Activated CD4-positive, CD25-positive, alpha-beta regulatory T cell treated with anti-CD3 and anti-CD28 coated beads, Interleukin-2, amount 50 U/mL, for 16 hours (primary cell): Measurements from ENCODE around the gene MAP3K5.

Experiments used
- DNase-seq: peaks from one replicate; pipeline ENCODE4 v3.0.0-alpha.2; 2020; ENCODE audit warnings: low read depth, low spot score

Gene MAP3K5

DNA sequence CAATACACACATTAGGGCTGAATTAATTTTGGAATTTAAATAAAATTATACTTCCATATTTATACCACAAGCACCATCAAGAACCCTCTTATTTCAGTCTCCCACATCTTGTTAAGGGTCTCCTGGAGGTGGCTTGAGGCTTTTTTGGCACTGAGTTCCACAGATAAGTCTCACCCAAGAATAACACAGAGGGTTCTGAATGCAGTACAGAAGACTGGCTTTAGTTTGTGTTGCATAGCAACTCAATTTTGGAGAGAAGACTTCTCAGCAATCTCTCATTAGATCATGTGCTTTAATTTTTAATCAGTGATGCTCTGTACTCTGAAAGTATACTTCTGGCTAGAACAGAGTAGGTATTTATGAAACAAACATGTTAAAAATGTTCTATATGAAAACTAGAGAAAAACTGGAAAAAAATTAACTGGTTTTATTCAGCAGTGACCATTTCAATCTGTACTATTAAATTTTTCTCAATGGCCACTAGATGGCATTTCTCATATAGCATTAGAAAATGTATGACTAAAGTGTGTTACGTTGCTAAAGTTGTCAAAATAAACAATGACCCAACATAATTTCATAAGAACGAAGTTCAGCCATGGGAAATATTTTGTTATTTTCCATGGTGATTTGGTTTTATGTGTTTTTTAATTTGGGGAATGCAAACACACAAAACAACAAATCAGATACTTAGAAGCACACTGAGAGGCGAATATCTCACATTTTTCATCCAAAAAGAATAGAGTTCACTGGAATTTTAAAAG, 209.4 kb downstream of the MAP3K5 start:
- DNase-seq = no peak

DNA sequence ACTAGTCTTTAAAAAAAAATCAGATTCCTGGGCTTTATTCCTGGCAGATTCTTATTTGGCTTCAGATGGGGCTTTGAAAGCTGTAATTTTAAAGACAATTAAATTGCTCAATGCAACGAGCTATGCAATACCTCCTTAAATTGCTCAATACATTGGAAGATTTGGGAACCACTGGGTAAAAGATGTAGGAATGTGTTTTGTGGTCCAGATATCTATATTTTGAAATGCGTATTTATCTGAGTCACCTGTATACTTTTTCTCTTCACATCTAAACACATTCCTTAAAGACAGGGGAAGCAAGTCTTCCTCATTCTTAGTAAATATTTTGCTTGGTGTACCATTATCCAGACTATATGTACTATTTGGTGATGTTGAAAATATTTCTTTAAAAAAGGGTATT, 212.5 kb downstream of the MAP3K5 start:
- no peak for DNase-seq

DNA sequence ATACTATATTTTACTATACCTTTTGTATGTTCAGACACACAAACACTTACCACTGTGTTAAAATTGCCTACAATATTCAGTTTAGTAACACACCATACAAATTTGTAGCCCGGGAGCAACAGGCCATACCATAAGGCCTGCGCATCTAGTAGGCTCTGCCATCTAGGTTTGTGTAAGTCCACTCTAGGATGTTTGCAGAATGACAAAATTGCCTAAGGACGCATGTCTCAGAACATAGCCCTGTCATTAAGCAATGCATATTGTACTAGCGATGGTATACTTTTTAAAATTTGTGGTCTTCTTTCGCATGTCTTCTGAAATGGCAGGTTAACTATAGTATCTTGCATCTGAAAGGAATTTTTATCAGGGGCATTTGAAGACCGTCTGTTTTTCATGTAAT, 215.5 kb downstream of the MAP3K5 start:
- DNase-seq = no peak

DNA sequence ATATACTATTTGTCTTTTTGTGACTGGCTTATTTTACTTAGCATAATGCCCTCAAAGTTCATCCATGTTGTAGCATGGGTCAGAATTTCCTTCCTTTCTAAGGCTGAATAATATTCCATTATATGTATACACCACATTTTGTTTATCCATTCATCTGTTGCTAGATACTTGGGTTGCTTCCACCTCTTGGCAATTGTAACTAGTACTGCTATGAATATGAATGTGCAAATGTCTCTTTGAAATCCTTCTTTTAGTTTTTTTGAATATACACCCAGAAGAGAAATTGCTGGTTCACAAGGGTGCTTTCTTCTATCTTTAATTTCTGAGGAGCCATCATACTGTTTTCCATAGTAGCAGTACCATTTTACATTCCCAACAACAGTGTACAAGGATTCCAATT, 220.8 kb downstream of the MAP3K5 start:
- no peak for DNase-seq

DNA sequence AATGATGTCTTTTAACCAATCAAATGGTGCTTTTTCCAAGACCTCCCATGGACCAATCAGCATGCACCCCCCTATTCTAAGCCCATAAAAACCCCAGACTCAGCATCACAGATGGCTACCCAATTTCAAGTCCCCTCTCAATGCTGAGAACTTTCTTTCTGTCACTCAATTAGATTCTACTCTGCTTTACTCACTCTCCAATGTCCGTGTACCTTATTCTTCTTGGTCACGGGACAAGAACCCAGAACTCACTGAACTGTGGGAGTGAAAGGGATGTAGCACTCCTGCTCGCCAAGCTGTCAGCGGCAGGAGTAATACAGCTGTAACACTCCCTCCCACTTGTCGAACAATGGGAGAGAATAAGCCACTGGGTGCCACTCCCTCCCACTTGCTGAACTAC, 221.2 kb downstream of the MAP3K5 start:
- no peak for DNase-seq

DNA sequence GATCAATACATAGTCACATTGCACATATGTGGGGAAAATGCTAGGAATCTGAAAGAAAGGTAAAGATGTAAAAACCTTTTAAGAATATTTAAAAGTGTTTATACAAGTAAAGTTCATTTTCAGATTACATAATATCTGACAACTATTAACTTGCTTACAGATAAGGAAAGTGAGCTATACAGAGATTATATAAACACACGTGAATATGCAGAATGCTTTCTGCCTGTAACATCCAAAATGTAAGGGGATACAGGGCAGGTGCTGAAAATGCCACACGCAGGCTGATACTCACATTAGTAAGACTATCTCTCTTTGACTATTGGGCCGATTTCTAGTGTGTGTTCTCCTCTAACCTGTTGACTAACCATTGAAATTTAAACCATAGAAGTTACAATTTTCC, 224.1 kb downstream of the MAP3K5 start:
- no peak for DNase-seq

DNA sequence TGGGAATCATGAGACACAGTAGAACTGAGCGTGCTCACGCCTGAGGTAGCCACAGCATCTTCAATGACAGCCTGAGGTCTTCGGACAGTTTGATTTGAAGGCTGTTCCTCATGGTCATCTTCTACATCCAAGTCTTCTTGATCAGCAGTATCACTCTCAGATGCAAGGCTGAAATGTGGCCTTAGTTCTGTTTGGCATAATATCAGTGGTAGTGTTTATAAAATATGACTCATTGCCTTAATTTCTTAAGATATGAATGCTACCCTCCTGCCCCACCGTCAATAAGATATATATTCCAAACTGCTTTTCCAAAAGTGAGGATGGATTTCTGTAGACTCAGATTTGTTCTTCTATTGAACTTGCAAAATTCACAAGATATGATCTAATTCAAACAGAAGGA, 224.6 kb downstream of the MAP3K5 start:
- no peak for DNase-seq

DNA sequence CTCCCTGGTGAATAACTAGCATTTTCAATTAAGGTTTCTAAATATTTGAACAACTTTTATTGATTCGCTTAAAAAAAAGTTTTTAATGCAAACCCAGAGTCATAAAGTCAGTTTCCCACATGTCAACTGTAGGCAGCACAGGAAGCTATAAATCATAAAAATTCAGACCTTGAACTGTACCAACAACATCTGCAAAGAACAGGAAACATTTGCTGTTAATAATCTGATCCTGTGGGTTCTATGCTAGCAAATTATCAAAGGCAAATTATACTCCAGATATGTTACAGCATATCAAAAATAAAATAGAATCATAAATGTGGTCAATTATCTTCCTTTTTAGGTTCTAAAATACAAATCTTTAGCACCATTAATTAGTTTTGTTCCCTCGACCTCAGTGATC, 225.4 kb downstream of the MAP3K5 start:
- DNase-seq = no peak

DNA sequence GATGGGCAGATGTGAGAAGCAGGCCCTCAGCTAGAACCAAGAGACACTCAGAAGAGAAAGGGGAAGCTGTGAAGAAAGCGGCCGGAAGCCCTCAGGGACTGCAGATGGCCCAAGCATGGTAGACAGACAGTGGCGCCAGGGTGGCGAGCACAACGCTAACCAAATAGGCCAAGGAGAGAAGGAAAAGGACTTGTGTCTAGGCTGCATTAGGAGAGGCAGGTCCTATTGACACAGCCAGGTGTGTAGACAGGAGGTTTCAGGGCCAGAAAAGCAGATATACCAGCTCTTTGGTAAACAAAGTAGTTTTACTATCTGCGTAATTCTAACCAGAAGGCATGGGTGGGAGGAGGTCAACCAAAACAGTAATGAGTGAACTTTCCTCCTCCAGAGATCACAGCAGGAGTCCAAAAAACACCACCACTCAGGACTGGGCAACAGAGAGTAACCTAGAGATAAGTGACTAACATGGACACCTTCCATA, 226.2 kb downstream of the MAP3K5 start:
- DNase-seq = no peak

DNA sequence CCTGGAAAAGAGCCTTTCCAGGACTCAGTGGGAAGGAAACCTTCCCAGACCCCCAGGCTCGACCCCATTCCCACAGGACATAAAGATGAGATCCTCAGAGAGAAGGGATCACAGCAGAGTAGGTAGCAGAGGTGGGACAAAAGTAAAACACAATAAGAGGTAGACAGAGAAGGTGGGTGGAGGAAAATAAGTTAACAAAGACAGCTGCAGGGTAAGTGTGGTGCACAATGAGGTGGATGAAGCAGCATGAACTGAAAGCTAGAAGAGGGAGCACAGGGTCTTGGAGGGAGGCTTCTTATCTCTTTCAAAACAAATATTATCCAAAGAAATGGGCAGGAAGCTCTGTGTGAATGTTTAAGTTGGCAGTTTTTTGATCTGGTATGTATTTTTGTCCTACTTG, 228.1 kb downstream of the MAP3K5 start:
- DNase-seq = no peak

DNA sequence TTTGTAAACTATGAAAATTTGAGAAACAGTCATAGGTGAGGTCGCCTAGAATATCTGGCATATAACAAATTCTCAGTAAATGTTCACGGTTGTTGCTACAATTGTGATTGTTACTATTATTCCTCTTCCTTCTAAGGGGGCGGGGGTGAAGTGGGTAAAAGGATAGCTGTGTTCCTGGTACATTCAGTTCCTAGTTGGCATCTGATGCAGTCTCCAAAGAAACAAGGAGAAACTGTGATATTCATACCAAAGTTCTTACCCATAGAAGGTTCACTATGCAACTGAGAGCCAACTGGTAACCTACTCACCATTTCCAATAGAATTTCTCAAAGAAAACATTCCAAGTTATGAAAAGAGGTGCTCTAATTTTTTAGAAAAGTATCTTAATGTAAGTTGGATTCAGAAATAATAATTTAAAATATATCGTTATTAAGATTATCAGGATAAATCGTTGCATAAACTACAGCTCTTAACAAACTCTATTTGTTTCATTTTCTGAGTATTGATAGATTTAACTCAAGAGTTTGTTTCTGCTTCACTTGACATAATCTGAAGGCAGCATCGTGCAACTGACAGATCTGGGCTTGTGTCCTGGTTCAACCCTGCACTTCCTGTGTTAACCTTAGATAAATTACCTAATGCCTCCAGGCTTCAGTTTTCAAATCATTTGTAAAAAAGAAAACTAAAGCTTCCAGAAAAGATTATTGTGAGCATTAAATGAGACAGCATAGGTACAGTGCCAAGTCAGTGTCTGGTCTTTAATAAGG, 228.7 kb downstream of the MAP3K5 start:
- no peak for DNase-seq

DNA sequence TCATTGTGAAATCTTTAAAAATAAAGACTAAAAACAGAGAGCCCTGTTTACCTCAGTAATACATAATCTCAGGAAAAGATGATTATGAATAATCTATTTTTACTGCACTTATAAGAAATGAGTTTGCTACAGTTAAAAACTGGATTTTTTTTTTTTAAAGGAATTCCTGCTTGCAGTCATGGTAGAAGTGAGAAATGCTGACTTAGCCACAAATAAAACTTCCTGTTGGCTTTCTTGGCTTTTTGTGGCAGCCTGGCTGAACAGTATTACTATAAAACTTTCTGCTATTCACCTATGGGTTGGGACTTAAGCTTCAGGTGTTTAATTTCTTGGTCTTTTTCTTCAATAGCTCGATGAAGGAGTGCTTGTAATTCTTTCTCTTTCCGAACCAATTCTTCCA, 230.1 kb downstream of the MAP3K5 start:
- DNase-seq = no peak

DNA sequence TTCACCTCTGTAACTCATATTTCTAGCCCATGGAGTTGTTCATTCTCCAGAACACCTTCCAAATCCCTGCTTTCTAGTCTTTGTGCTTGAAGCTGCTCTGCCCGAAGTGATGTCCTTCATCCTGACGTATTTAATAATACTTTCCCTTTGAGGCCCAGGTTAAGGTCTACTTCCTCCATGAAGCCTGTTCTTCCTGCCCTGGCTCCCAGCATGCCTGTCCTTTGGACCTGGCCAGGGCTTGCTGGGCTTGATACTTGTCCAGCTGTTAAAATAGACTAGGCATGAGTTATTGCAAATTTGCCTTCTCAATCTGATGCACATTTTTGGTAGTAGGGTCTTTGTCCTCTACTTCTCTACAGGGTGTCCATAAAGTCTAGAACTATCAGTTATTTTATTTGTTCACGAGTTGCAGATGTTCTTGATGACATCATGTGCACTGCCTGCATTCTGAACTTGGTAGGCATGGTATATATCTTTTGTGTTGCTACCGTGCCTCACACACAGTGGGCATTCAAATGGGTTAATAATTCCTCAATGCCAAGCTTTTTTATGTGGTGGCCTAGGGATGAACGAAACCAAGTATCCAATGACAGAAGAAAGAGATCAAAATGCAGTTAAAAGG, 239.0 kb downstream of the MAP3K5 start:
- DNase-seq = no peak

DNA sequence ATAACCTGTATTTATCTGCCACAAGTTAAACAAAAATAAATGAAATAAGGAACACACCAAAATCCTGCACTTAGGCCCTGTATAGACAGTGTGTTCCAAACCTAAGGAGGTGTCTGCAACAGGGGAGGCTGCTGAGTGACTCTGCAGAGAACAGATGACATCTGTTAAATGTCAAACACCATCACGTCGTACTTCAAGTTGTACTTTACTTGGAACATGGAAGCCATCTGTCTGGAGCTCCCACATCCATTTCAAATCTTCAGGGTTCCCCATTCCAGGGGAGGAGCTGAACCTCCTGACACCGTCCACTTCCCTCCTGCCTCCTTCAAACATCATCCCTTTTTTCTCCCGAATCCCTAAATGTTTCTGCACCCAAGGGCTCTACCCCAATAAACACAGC, 240.2 kb downstream of the MAP3K5 start:
- DNase-seq = no peak

DNA sequence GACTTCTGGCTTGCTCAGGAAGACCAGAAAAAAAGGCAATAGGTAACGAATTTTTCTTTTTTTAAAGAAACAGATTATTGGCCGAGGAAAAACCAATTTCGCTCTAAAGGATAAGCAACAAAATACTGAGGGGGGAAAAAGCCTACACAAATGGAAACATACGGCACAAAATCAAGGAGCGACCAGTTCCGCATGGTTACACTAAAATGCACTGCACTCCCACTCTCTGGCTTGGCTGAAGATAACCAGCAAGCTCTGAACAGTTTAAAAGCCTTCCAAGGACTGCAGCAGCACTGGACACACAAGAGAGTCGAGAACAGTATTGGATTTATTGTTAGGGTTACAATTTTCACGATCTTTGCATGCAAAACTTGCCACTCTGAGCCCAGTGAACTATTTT, 241.2 kb downstream of the MAP3K5 start:
- DNase-seq = no peak

DNA sequence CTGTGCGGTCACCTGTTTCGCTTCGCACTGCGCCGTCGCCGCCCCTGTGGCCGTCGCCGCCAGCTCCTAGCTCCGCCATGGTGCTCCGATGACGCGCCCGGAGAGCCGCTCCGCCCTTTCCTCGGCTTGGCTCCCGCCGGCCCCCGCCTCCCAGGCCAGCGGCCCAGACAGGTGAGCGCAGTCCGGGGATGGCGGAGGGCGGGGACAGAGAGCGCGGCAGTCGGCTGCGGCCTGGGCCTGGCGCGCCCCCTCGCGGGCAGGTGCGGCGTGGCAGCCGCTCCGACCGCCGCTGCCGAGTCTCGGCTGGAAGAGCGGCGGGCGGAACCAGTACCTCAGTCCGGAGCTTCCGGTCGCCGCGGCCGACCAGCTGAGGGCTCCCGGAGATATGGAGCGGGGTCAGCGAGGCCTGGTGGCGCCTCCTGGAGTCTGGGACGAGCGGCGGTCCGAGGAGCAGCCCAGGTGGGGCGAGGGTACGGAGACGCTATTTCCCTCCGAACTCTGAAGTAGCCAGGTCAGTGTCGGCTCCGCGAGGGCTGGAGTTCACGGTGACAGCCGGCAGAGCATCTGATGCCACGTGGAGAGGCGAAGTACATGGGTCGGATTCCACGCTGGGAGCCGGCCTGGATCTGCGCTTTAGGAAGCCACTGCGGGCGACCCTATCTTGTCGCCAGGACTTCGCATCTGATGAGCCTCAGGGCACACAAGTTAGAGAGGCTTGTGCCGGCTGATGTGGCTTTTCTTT, 241.8 kb downstream of the MAP3K5 start, which contains the start of gene MAP7:
Gene MAP7, minus strand, starts transcription at position 93 of the 742 bp plus-strand sequence. Its CDS starts 14 bp downstream, at position 79.
- peak; percentile 6 for DNase-seq

DNA sequence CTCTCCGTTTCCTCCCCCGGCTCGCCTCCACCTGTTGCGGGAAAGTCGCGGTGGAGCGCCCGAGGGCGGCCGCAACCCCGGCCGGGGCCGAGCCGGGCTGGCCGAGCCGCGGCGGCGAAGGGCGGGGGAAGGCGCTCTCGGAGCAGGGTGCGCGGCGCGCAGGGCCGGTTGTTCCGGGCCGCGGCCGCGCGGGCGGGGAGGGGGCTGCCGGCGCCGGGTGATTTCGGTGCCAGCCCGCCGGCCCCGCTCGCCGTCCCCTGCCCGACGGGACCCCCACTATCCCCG, 242.3 kb downstream of the MAP3K5 start:
- DNase-seq = no peak

DNA sequence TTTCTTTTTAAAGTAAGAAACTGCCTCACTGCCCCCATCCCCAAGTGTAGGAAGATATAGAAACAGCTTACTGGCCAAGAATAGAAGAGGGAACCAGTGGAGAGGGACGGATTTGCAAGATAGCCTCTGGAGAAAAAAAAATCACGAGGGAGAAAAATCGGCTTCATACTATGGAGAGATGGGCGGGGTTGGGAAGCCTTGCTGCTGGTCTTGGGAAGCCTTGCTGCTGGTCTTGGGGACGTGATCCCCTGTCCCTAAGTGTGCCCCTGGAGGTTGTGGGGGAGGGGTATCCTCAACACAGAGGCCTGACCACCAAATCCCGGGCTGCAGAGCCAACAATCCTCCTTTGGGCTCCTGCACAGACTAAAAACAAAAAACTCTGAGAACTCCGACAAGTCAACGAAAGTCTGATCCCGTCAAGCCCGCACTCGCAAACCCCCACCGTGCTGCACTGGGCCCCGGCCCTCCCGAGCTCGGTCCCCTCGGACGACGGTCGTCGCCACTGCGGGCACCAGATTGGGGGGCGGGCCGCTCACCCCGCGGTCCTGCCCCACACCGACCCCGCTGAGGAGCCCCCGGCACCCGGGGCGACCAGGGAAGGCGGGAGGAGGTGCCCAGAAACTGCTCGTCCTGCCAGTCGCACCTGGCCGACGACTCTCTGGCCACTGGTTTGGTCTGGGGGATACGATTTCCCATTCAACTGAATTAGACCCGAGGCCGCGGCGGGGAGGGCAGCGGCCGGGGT, 242.8 kb downstream of the MAP3K5 start:
- DNase-seq = no peak

DNA sequence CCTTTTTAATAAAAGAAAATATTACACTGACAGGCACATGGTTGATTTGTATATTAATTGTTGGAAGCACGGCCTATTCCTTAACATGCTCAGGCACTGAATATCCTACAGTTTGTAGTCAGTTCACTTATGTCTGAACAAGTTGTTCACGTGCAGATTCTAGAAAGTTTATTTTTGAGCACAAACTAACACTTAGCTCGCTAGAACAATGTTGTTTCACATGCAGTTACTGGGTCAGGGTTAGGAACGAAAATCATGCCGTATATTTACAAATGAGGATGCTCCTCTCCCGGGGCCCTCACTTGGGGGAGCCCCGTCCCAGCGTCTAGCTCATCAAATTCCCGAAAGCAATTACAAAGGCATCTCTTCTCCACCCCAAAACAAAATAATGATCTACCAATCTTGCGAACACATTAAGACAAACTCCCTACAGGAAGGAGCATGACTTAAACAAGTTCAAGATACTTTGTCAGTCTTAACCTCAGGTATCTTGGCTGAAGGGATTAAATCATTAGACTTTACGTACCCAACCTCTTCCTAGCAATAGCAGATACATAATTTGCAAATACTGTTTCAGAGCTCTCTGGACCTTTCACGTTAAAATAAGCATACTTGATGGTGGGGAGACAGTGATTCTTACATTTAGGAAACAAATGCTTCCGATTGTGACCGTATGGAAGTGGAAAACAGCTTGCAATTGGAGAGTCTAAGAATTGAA, 243.5 kb downstream of the MAP3K5 start:
- DNase-seq = no peak

DNA sequence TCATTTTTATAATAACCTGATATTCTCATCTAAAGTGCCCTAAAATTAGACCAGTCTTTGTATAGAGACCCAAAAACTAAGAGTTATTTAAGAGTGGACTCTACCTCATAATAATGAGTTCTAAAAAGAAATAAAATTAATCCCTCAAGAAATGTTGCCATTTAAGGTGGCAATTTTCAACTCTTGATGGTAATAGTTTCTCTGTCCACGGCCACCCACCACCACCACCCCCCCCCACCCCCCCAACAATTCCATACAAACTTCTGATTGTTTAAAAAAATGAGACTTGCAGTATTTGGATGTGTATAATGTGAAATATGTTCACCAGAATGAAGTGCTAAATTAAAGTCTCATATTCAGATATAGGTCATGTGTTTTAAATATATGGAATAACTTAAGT, 244.4 kb downstream of the MAP3K5 start:
- no peak for DNase-seq

DNA sequence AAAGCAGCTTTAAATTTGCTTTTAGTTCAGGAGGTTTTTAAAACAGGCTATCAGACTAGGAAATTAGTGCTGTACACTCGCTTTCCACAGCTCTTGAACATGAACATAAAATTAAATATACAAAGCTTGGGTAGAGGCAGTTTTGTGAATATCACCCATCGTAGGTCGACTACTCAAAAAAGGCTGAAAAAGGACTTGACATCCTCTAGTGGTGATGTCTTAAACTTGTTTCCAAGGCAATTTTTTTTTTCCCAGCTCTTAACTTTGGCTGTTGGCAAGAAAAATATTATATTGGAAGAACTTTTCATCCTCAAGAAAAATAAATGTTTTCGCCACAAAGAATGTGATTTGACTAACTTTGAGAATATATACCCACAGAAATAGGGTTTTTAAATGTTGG, 244.9 kb downstream of the MAP3K5 start:
- DNase-seq = no peak
